Spleen (tissue), 7 donors: ENCODE data around the gene TEP1.
"Not testable (repeated sequence)": the region's sequence is repeated elsewhere in the genome, so short reads cannot be mapped to it uniquely, and the experiment has no call there.

Experiments
- CTCF ChIP-seq, 11 experiments: fragments of 200-600 bp in 7 of 11; fragments of 450-650 bp in 4 of 11; sonication (generic) in 4 of 11; IDR thresholded peaks in 8 of 11; conservative IDR thresholded peaks in 3 of 11; 1 replicate in 7 of 11; 2 replicates in 4 of 11; pipeline versions ENCODE4 v1.4.0 to v1.8.0; 2016 to 2021; ENCODE audit warnings: antibody characterized with exemption in 11 of 11, inconsistent platforms in 4 of 11, mild to moderate bottlenecking in 1 of 11
- POLR2A ChIP-seq, 3 donors: fragments of 450-650 bp; IDR thresholded peaks; one replicate each; pipeline ENCODE4 v1.5.1; 2017; ENCODE audit warnings: antibody characterized with exemption in 3 of 3, mild to moderate bottlenecking in 1 of 3
- donor health status: DM: no; HTN: no; CAD: no; lungs with moderate emphysema.
- donor health status: DM: no; HTN: no; CAD: no.
- donor health status: DM: no; HTN: no; CAD: no.

- TF ChIP-seq CTCF (IDR thresholded peaks at IDR 0.05 in 8 of 11, conservative IDR thresholded peaks at IDR 0.05 in 3 of 11); POLR2A (IDR thresholded peaks at IDR 0.05): not testable (repeated sequence)
These were observed 39.5 kb upstream of the TEP1 start for GRCh38 chr14:20452831-20453230.
